GM12878 (cell line): ENCODE data around the gene TMEM256. TPM values are rescaled to one million over a fixed set of nuclear protein-coding genes. Genes with fewer than 3 reads are reported as not detected.

Experiments used
- ATAC-seq: fragments of 200-7000 bp; cut with Tn5 transposase; 3 replicates; pipeline ENCODE4 v1.9.1; 2020; ENCODE audit warnings: mild to moderate bottlenecking, moderate library complexity
- BruUV-seq: library from RNA; stranded (reverse); fragments of 400-500 nt; replicated peaks from 2 replicates; lab custom pipeline; 2021; lab: Mats Ljungman, UMichigan
- CTCF ChIA-PET: fragments of 300-600 bp; sonication (Branson Sonifier 250); formaldehyde crosslinking; extraction: SDS; loops from one replicate; lab custom pipeline; 2021; ENCODE audit warnings: inconsistent platforms; lab: Yijun Ruan, JAX
- POLR2A ChIA-PET: fragments of 350-600 bp; formaldehyde crosslinking; extraction: SDS; loops from one replicate; lab custom pipeline; 2021; ENCODE audit warnings: inconsistent platforms; lab: Charles Lee
- RAD21 ChIA-PET: fragments of 300-600 bp; sonication (Branson Sonifier 250); formaldehyde crosslinking; loops from one replicate; lab custom pipeline; 2023; ENCODE audit warnings: antibody characterized with exemption; ENCODE audit not compliant: unreplicated experiment; lab: Charles Lee
- SMC1A ChIA-PET: fragments of 300-600 bp; sonication (Branson Sonifier 250); formaldehyde crosslinking; loops from one replicate; lab custom pipeline; 2023; ENCODE audit not compliant: unreplicated experiment, uncharacterized antibody; lab: Charles Lee
- DNase-seq: peaks from one replicate; pipeline ENCODE4 v3.0.0-alpha.2; 2011; ENCODE audit warnings: low read depth, low spot score
- FAIRE-seq: peaks from 3 replicates; lab custom pipeline; 2011; peaks lifted over from hg19 to GRCh38; lab: Jason Lieb, UNC
- H2AFZ ChIP-seq: 2 replicates; pipeline ENCODE4 v1.6.0; 2011; ENCODE audit warnings: low read depth, low read length, control low read depth; ENCODE audit not compliant: control insufficient read depth
- H3K27ac ChIP-seq: 2 replicates; pipeline ENCODE4 v1.5.1; 2011; ENCODE audit warnings: control low read depth; ENCODE audit not compliant: control insufficient read depth, insufficient read depth
- H3K27me3 ChIP-seq, 2 experiments: replicated peaks in 1 of 2; 2 replicates each; pipeline versions ENCODE4 v1.6.0 to v1.6.1; 2011; ENCODE audit warnings: low read length in 1 of 2; ENCODE audit not compliant: control insufficient read depth in 2 of 2, insufficient read depth in 2 of 2
- H3K36me3 ChIP-seq, 2 experiments: 2 replicates each; pipeline ENCODE4 v1.5.1; 2011; ENCODE audit warnings: low read length in 1 of 2; ENCODE audit not compliant: control insufficient read depth in 2 of 2, insufficient read depth in 2 of 2
- H3K4me1 ChIP-seq: 2 replicates; pipeline ENCODE4 v1.6.1; 2011; ENCODE audit warnings: mild to moderate bottlenecking, low read length, moderate library complexity, mixed read lengths; ENCODE audit not compliant: control insufficient read depth, insufficient read depth
- H3K4me2 ChIP-seq: 2 replicates; pipeline ENCODE4 v1.6.0; 2011; ENCODE audit warnings: control low read depth; ENCODE audit not compliant: control insufficient read depth, insufficient read depth
- H3K4me3 ChIP-seq: fragments of 200-600 bp; sonication (generic); 2 replicates; pipeline ENCODE4 v1.5.1; 2016
- H3K79me2 ChIP-seq: 2 replicates; pipeline ENCODE4 v1.6.0; 2011; ENCODE audit warnings: low read length; ENCODE audit not compliant: control insufficient read depth, insufficient read depth
- H3K9ac ChIP-seq: 2 replicates; pipeline ENCODE4 v1.8.0; 2011; ENCODE audit warnings: low read length, control low read depth, mixed read lengths; ENCODE audit not compliant: control insufficient read depth, insufficient read depth
- H3K9me3 ChIP-seq: replicated peaks from 3 replicates; pipeline ENCODE4 v1.5.1; 2011; ENCODE audit warnings: mild to moderate bottlenecking, low read length; ENCODE audit not compliant: control insufficient read depth, insufficient read depth
- H4K20me1 ChIP-seq: 2 replicates; pipeline ENCODE4 v1.6.0; 2011; ENCODE audit not compliant: control insufficient read depth, insufficient read depth
- BHLHE40 ChIP-seq, 2 experiments: fragments of 450-650 bp in 1 of 2; IDR thresholded peaks; 2 replicates each; pipeline ENCODE4 v1.6.1; 2011 to 2017; ENCODE audit warnings: low read depth in 2 of 2, borderline replicate concordance in 1 of 2, improper control_type of control experiment in 1 of 2, low read length in 1 of 2, mild to moderate bottlenecking in 1 of 2
- CREM ChIP-seq: IDR thresholded peaks from 2 replicates; pipeline ENCODE4 v1.6.1; 2014; ENCODE audit warnings: antibody characterized with exemption, low read depth
- ETV6 ChIP-seq, 2 experiments: fragments of 450-650 bp in 1 of 2; IDR thresholded peaks in 1 of 2; conservative IDR thresholded peaks in 1 of 2; 2 replicates each; pipeline ENCODE4 v1.6.1; 2014; ENCODE audit warnings: antibody characterized with exemption in 1 of 2, borderline replicate concordance in 1 of 2, low read depth in 1 of 2, mild to moderate bottlenecking in 1 of 2, moderate library complexity in 1 of 2
- MTA2 ChIP-seq: fragments of 450-650 bp; IDR thresholded peaks from 2 replicates; pipeline ENCODE4 v1.6.1; 2016; ENCODE audit warnings: low read depth, mild to moderate bottlenecking, moderate library complexity
- PAX8 ChIP-seq: fragments of 450-650 bp; IDR thresholded peaks from 2 replicates; pipeline ENCODE4 v1.6.1; 2017; ENCODE audit warnings: mild to moderate bottlenecking, moderate library complexity
- SIN3A ChIP-seq: IDR thresholded peaks from 2 replicates; pipeline ENCODE4 v1.6.1; 2012; ENCODE audit warnings: low read depth, low read length, improper control_type of control experiment
- SMC3 ChIP-seq: IDR thresholded peaks from 2 replicates; pipeline ENCODE4 v1.6.1; 2011; ENCODE audit warnings: low read length, improper control_type of control experiment, borderline replicate concordance
- ZNF592 ChIP-seq: fragments of 450-650 bp; IDR thresholded peaks from 2 replicates; pipeline ENCODE4 v1.6.1; 2017; ENCODE audit warnings: mild to moderate bottlenecking, moderate library complexity
- WGBS: methylation state at CpG from one replicate; pipeline ENCODE4 v1.1.6; 2016; ENCODE audit warnings: low lambda C conversion rate; ENCODE audit not compliant: insufficient replicate concordance, insufficient coverage; ENCODE audit errors: missing lambda C conversion rate; 5-methylcytosine and 5-hydroxymethylcytosine counted together
- in situ Hi-C: fragments of 300-500 bp; cut with MboI; formaldehyde crosslinking; loops from 9 replicates; pipeline ENCODE4 v1.14.3; 2018; ENCODE audit warnings: mixed read lengths
- intact Hi-C: fragments of 100-400 bp; cut with micrococcal nuclease; formaldehyde crosslinking; loops from one replicate; pipeline ENCODE4 v1.14.2; 2022; ENCODE audit not compliant: unreplicated experiment
- polyA plus RNA-seq, 11 experiments: library from polyadenylated mRNA; depleted of rRNA in 4 of 11; unstranded in 6 of 11; stranded (reverse) in 5 of 11; fragments of >200 nt; fragmentation: Nextera tagmentation in 4 of 11; fragmentation: Illumina TruSeq in 1 of 11; extraction: Ambion mirVana in 4 of 11; extraction: Trizol in 1 of 11; gene quantifications; 1 replicate in 1 of 11; 2 replicates in 10 of 11; pipeline versions ENCODE4 v1.2.1 to v1.2.3, GENCODE V29; 2011 to 2016; ENCODE audit warnings: inconsistent platforms in 2 of 11, missing spikeins in 2 of 11, low read depth in 1 of 11
- total RNA-seq, 4 experiments: library from RNA; depleted of rRNA in 3 of 4; stranded (reverse); fragments of >200 nt in 3 of 4; fragmentation: Illumina TruSeq in 1 of 4; extraction: Trizol in 1 of 4; gene quantifications; 2 replicates each; pipeline versions ENCODE4 v1.2.1 to v1.2.3, GENCODE V29; 2013 to 2021

The TMEM256 gene
- total and polyA plus RNA-seq, 10 of the 15 experiments (the other 5 are each of a cell fraction or from before 2014, with no cell fraction given), result 57.3 to 342 (median 95.7) TPM

GRCh38 chr17:7411427-7411750, 7.5 kb upstream of the TMEM256 start:
- no peak for ATAC-seq
- H3K4me1 ChIP-seq, result no peaks in the 10 kb centered on the region
- TF ChIP-seq PAX8, result no peak
- H3K4me2 ChIP-seq, result no peak overlapping the region
- SMC1A ChIA-PET, result no interaction called here
- no peak for DNase-seq
- no peaks in the 10 kb centered on the region for H3K9me3 ChIP-seq
- no peak overlapping the region for H3K27ac ChIP-seq
- RAD21 ChIA-PET, result no interaction called here
- no peak overlapping the region for H2AFZ ChIP-seq
- BruUV-seq, result no TSS peak
- in situ Hi-C loops, result no loop called here
- intact Hi-C loops, result no loop called here
- H3K36me3 ChIP-seq, result no peaks in the 10 kb centered on the region
- POLR2A ChIA-PET, result no interaction called here
- no peak overlapping the region for H3K9ac ChIP-seq
- H4K20me1 ChIP-seq, result no peaks in the 10 kb centered on the region
- CTCF ChIA-PET, result no interaction called here
- no peaks in the 10 kb centered on the region; a peak in 2 of 4 replicates for H3K27me3 ChIP-seq
- H3K4me3 ChIP-seq, result no peak overlapping the region
- H3K79me2 ChIP-seq, result no peaks in the 10 kb centered on the region
- WGBS, result 51% methylated on average over 6 of the region's 8 CpGs
- FAIRE-seq, result no peak

- no TSS peak for BruUV-seq
- Histone ChIP-seq H4K20me1 (no peaks in the 10 kb centered on the region), H3K4me1 (no peaks in the 10 kb centered on the region), H3K36me3 (no peaks in the 10 kb centered on the region), H3K4me3 (no peak overlapping the region), H3K79me2 (no peaks in the 10 kb centered on the region), H3K27me3 (peaks cover 0 to 2% of the 10 kb centered on the region in 2 experiments; a peak in 3 of 4 replicates), H3K27ac (no peak overlapping the region), H3K4me2 (no peak overlapping the region), H3K9ac (no peak overlapping the region), H3K9me3 (no peaks in the 10 kb centered on the region), H2AFZ (no peak overlapping the region)
- DNase-seq (no peak), FAIRE-seq (no peak), ATAC-seq (no peak)
- CTCF ChIA-PET, result no interaction called here
- TF ChIP-seq CREM, result no peak
- no peak for TF ChIP-seq ETV6 (conservative IDR thresholded peaks at IDR 0.05 in 1 of 2, IDR thresholded peaks at IDR 0.05 in 1 of 2; ENCODE audit: borderline replicate concordance in 1 of 2, low read depth in 1 of 2)
- peak in 1 of 2 experiments; percentile 65; a peak in 2 of 4 replicates for TF ChIP-seq BHLHE40 (IDR thresholded peaks at IDR 0.05; ENCODE audit: borderline replicate concordance in 1 of 2, low read depth in 2 of 2, low read length in 1 of 2)
- no peak for TF ChIP-seq SIN3A
- no peak for TF ChIP-seq SMC3
- TF ChIP-seq MTA2, result no peak
- no peak for TF ChIP-seq ZNF592
- POLR2A ChIA-PET, result no interaction called here
- in situ Hi-C loops, result no loop called here
- RAD21 ChIA-PET, result no interaction called here
- 53% methylated on average over 25 of the region's 25 CpGs for WGBS
- intact Hi-C loops, result no loop called here
- SMC1A ChIA-PET, result no interaction called here
Measured at GRCh38 chr17:7410634-7411426, 6.9 kb upstream of the TMEM256 start.
